Measurements from ENCODE around the gene TPD52L2. TPM values are rescaled to one million over a fixed set of nuclear protein-coding genes. Genes with fewer than 3 reads are reported as not detected.
"Not testable (repeated sequence)": the region's sequence is repeated elsewhere in the genome, so short reads cannot be mapped to it uniquely, and the experiment has no call there.

The TPD52L2 gene
- total RNA-seq, 2 experiments from 2014 or later = 15.1 to 15.3 TPM

DNA sequence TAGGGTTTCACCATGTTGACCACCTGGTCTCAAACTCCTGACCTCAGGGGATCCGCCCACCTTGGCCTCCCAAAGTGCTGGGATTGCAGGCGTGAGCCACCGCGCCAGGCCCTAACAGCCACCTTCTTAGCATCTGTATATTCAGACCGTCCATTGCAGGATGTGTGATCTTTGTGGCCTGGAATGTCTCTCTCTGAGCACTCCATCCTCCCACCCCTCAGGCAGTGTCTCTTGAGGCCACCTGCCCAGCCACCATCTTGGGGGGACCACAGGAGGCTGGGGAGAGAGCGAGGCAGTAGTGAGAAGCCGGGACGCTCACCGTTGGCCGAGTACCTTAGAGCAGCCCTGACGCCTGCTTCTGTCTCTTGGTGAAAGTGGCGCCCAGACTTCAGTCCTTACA lies 48.7 kb downstream of the TPD52L2 start:
- Histone ChIP-seq H3K4me3 (ENCODE audit: low read length) (no peak overlapping the region), H3K4me1 (ENCODE audit: insufficient read depth, low read length) (peaks cover 35% of the 10 kb centered on the region), H3K9me3 (ENCODE audit: control insufficient read depth in 1 of 2, insufficient read depth in 1 of 2, low read length in 2 of 2) (peaks cover 0 to 15% of the 10 kb centered on the region in 2 experiments), H3K36me3 (ENCODE audit: insufficient read depth, low read length) (peaks cover 14% of the 10 kb centered on the region), H3K27me3 (ENCODE audit: control insufficient read depth in 1 of 2, insufficient read depth in 2 of 2, low read length in 2 of 2) (no peaks in the 10 kb centered on the region), H3K27ac (ENCODE audit: low read depth in 1 of 2, low read length in 2 of 2) (no peak overlapping the region)
- TF ChIP-seq, protein P1, sequence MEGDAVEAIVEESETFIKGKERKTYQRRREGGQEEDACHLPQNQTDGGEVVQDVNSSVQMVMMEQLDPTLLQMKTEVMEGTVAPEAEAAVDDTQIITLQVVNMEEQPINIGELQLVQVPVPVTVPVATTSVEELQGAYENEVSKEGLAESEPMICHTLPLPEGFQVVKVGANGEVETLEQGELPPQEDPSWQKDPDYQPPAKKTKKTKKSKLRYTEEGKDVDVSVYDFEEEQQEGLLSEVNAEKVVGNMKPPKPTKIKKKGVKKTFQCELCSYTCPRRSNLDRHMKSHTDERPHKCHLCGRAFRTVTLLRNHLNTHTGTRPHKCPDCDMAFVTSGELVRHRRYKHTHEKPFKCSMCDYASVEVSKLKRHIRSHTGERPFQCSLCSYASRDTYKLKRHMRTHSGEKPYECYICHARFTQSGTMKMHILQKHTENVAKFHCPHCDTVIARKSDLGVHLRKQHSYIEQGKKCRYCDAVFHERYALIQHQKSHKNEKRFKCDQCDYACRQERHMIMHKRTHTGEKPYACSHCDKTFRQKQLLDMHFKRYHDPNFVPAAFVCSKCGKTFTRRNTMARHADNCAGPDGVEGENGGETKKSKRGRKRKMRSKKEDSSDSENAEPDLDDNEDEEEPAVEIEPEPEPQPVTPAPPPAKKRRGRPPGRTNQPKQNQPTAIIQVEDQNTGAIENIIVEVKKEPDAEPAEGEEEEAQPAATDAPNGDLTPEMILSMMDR (IDR thresholded peaks at IDR 0.05) = no peak
- peaks cover 45% of the 10 kb centered on the region for H3K36me3 Mint-ChIP-seq (ENCODE audit: low read depth)
- ChIA-PET POLR2A (interaction anchor here (1.0 kb wide), 1 partner anchor 18 kb away, joined by 3 read pairs; no protein-coding TSS in a partner anchor), CTCF (no interaction called here)
- H3K9me3 Mint-ChIP-seq = no peaks in the 10 kb centered on the region
- H3K4me1 Mint-ChIP-seq (ENCODE audit: low read depth) = peaks cover 23% of the 10 kb centered on the region
- no peak for DNase-seq
- no peak overlapping the region for H3K27ac Mint-ChIP-seq
- ATAC-seq (ENCODE audit: poor library complexity) = no peak
- no peaks in the 10 kb centered on the region for H3K27me3 Mint-ChIP-seq
- no peak overlapping the region for H3K4me3 Mint-ChIP-seq
- intact Hi-C loops (cut with DNase I, micrococcal nuclease) = no loop called here

DNA sequence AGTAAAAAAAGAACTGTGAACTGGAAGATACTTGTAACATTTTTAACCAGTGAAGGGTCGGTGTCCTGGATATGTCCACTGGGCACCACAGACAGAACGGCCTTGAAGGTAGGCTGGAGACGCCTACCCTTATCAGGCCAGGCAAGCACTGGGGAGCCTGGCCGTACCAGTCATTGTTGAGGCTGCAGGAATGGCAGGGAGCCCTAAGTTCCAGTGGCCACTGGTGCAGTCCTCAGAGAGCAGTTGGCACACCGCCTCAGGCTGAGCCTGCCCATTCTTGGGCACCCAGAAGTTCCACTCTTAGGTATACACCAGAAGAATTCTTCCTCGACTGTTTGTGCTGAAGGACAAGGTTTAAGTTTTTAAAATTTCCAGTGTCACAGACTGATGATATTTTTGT lies 50.4 kb downstream of the TPD52L2 start:
- TF ChIP-seq, protein P1 (IDR thresholded peaks at IDR 0.05) = no peak
- peaks cover 26% of the 10 kb centered on the region for H3K4me1 ChIP-seq (ENCODE audit: insufficient read depth, low read length)
- H3K4me1 Mint-ChIP-seq (ENCODE audit: low read depth) = peaks cover 16% of the 10 kb centered on the region
- no peaks in the 10 kb centered on the region for H3K9me3 Mint-ChIP-seq
- no peaks in the 10 kb centered on the region for H3K27me3 ChIP-seq (ENCODE audit: control insufficient read depth in 1 of 2, insufficient read depth in 2 of 2, low read length in 2 of 2)
- H3K27me3 Mint-ChIP-seq = no peaks in the 10 kb centered on the region
- intact Hi-C loops (cut with DNase I, micrococcal nuclease) = no loop called here
- no peak for ATAC-seq (ENCODE audit: poor library complexity)
- H3K4me3 Mint-ChIP-seq = no peak overlapping the region
- POLR2A ChIA-PET = no interaction called here
- peaks cover 0 to 15% of the 10 kb centered on the region in 2 experiments for H3K9me3 ChIP-seq (ENCODE audit: control insufficient read depth in 1 of 2, insufficient read depth in 1 of 2, low read length in 2 of 2)
- peaks cover 17% of the 10 kb centered on the region for H3K36me3 ChIP-seq (ENCODE audit: insufficient read depth, low read length)
- no peak overlapping the region for H3K27ac ChIP-seq (ENCODE audit: low read depth in 1 of 2, low read length in 2 of 2)
- CTCF ChIA-PET = interaction anchor here (0.6 to 1.4 kb wide), 4 partner anchors 16 to 209 kb away, joined by 3 to 4 read pairs (median 4); no protein-coding TSS in a partner anchor
- H3K27ac Mint-ChIP-seq = no peak overlapping the region
- H3K4me3 ChIP-seq (ENCODE audit: low read length) = no peak overlapping the region
- no peak for DNase-seq
- peaks cover 41% of the 10 kb centered on the region for H3K36me3 Mint-ChIP-seq (ENCODE audit: low read depth)

DNA sequence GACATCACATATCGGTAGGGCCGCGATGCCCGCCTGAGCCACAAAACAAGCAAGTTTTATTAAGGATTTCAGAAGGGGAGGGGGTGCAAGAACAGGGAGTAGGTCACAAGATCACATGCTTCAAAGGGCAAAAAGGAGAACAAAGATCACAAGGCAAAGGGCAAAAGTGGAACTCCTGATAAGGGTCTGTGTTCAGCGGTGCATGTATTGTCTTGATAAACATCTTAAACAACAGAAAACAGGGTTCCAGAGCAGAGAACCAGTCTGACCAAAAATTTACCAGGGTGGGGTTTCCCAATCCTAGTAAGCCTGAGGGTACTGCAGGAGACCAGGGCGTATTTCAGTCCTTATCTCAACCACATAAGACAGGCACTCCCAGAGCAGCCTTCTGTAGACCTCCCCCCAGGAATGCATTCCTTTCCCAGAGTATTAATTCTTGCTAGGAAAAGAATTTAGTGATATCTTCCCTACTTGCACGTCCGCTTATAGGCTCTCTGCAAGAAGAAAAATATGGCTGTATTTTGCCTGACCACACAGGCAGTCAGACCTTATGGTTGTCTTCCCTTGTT lies 51.4 kb downstream of the TPD52L2 start:
- peaks cover 0 to 15% of the 10 kb centered on the region in 2 experiments for H3K9me3 ChIP-seq (ENCODE audit: control insufficient read depth in 1 of 2, insufficient read depth in 1 of 2, low read length in 2 of 2)
- peaks cover 41% of the 10 kb centered on the region for H3K36me3 Mint-ChIP-seq (ENCODE audit: low read depth)
- POLR2A ChIA-PET; H3K4me3 Mint-ChIP-seq; H3K9me3 Mint-ChIP-seq; H3K27ac Mint-ChIP-seq; DNase-seq; H3K27me3 Mint-ChIP-seq; H3K27ac ChIP-seq (ENCODE audit: low read depth in 1 of 2, low read length in 2 of 2); H3K4me1 Mint-ChIP-seq (ENCODE audit: low read depth); intact Hi-C loops (cut with DNase I, micrococcal nuclease); H3K4me3 ChIP-seq (ENCODE audit: low read length); H3K27me3 ChIP-seq (ENCODE audit: control insufficient read depth in 1 of 2, insufficient read depth in 2 of 2, low read length in 2 of 2); ATAC-seq (ENCODE audit: poor library complexity): not testable (repeated sequence)
- peaks cover 17% of the 10 kb centered on the region for H3K4me1 ChIP-seq (ENCODE audit: insufficient read depth, low read length)
- H3K36me3 ChIP-seq (ENCODE audit: insufficient read depth, low read length) = peaks cover 18% of the 10 kb centered on the region
- CTCF ChIA-PET = interaction anchor here (0.6 to 1.4 kb wide), 4 partner anchors 58 to 210 kb away, joined by 3 to 4 read pairs (median 4); no protein-coding TSS in a partner anchor

DNA sequence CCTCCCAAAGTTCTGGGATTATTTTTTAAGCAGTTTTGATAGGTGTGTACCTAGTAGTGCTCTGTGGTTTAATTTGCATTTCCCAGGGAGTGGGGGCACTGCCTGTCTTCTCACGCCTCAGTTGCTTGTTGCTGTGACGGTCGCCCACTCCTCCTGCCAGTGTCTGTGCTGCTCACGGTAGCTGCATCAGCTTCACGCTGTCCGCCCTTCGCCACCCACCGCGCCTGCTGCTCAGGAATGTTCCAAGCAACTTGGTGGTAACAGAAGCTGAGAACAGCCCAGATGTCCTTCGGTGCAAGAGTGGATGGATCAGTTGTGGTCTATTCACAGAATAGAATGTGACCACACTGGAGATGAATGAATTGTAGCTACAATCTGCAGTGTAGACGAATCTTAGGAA lies 52.7 kb downstream of the TPD52L2 start:
- Histone ChIP-seq H3K4me1 (ENCODE audit: insufficient read depth, low read length) (peaks cover 5% of the 10 kb centered on the region), H3K27ac (ENCODE audit: low read depth in 1 of 2, low read length in 2 of 2) (no peak overlapping the region), H3K27me3 (ENCODE audit: control insufficient read depth in 1 of 2, insufficient read depth in 2 of 2, low read length in 2 of 2) (no peaks in the 10 kb centered on the region), H3K4me3 (ENCODE audit: low read length) (no peak overlapping the region), H3K9me3 (ENCODE audit: control insufficient read depth in 1 of 2, insufficient read depth in 1 of 2, low read length in 2 of 2) (peaks cover 0 to 15% of the 10 kb centered on the region in 2 experiments), H3K36me3 (ENCODE audit: insufficient read depth, low read length) (peaks cover 25% of the 10 kb centered on the region)
- H3K27me3 Mint-ChIP-seq = no peaks in the 10 kb centered on the region
- TF ChIP-seq, protein P1 (IDR thresholded peaks at IDR 0.05) = no peak
- H3K27ac Mint-ChIP-seq = peak overlapping the region; percentile 22
- ChIA-PET POLR2A (interaction anchor here (1.0 kb wide), 1 partner anchor 63 kb away, joined by 3 read pairs; the partner anchor contains the start of gene PRPF6), CTCF (no interaction called here)
- no peak for DNase-seq
- peaks cover 41% of the 10 kb centered on the region for H3K36me3 Mint-ChIP-seq (ENCODE audit: low read depth)
- peaks cover 5% of the 10 kb centered on the region for H3K4me1 Mint-ChIP-seq (ENCODE audit: low read depth)
- intact Hi-C loops (cut with DNase I, micrococcal nuclease) = no loop called here
- no peak overlapping the region for H3K4me3 Mint-ChIP-seq
- no peak for ATAC-seq (ENCODE audit: poor library complexity)
- H3K9me3 Mint-ChIP-seq = no peaks in the 10 kb centered on the region
